ENCODE measurements around the gene CTTN.
A peak's percentile ranks its signal among the peaks of the same experiment; 100 is the strongest.
"Not testable (repeated sequence)": the region's sequence is repeated elsewhere in the genome, so short reads cannot be mapped to it uniquely, and the experiment has no call there.

Gene CTTN

GRCh38 chr11:70383664-70384565 is 14.4 kb upstream of the CTTN start:
- peak overlapping the region; percentile 36 for H3K27ac ChIP-seq (ENCODE audit: low read depth, low read length)
- H3K36me3 ChIP-seq (ENCODE audit: control insufficient read depth, insufficient read depth, low read length): peaks cover 6% of the 10 kb centered on the region
- H3K4me1 ChIP-seq (ENCODE audit: control insufficient read depth, insufficient read depth, low read length): peaks cover 13% of the 10 kb centered on the region
- no peaks in the 10 kb centered on the region for H3K27me3 ChIP-seq (ENCODE audit: control insufficient read depth, insufficient read depth, low read length)
- no peak overlapping the region for H3K9ac ChIP-seq (ENCODE audit: low read length)
- no peak overlapping the region for H3K4me3 ChIP-seq (ENCODE audit: low read length)

DNA sequence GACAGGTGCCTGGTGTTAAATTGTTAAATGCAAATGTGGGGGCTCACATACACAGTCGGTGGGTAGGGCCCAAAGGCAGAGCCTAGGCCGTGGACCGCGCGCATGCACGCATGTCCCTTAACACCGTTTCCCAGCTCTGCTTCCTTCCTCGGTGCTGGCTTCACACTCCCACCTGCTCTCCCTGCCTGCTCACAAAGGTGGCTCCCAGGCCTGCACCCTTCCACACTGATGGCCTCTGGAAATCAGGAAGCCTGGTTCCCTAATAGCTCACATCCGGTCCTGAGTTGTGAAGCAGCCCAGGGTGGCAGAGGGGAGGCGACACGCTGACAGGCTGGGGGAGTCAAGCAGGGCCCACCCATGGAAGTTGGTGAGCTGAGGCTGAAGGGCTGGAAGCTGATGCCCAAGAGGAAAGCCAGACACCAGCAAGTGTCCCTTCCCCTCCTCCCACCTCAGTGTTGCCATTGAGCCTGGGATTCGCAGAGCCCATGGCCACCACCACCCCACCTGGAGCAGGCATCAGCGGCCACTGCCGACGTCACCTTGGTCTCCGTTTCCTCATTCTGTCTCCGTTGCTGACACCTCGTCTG is 13.7 kb upstream of the CTTN start:
- H3K4me3 ChIP-seq (ENCODE audit: low read length): no peak overlapping the region
- peak overlapping the region; percentile 36 for H3K27ac ChIP-seq (ENCODE audit: low read depth, low read length)
- peaks cover 13% of the 10 kb centered on the region for H3K4me1 ChIP-seq (ENCODE audit: control insufficient read depth, insufficient read depth, low read length)
- no peak overlapping the region for H3K9ac ChIP-seq (ENCODE audit: low read length)
- no peaks in the 10 kb centered on the region for H3K27me3 ChIP-seq (ENCODE audit: control insufficient read depth, insufficient read depth, low read length)
- H3K36me3 ChIP-seq (ENCODE audit: control insufficient read depth, insufficient read depth, low read length): peaks cover 6% of the 10 kb centered on the region

- Histone ChIP-seq H3K27me3 (ENCODE audit: control insufficient read depth, insufficient read depth, low read length) (no peaks in the 10 kb centered on the region), H3K4me1 (ENCODE audit: control insufficient read depth, insufficient read depth, low read length) (peaks cover 7% of the 10 kb centered on the region), H3K27ac (ENCODE audit: low read depth, low read length) (no peak overlapping the region), H3K9ac (ENCODE audit: low read length) (no peak overlapping the region), H3K4me3 (ENCODE audit: low read length) (no peak overlapping the region), H3K36me3 (ENCODE audit: control insufficient read depth, insufficient read depth, low read length) (peaks cover 6% of the 10 kb centered on the region)
Observed at GRCh38 chr11:70387564-70387963, 10.8 kb upstream of the CTTN start.

DNA sequence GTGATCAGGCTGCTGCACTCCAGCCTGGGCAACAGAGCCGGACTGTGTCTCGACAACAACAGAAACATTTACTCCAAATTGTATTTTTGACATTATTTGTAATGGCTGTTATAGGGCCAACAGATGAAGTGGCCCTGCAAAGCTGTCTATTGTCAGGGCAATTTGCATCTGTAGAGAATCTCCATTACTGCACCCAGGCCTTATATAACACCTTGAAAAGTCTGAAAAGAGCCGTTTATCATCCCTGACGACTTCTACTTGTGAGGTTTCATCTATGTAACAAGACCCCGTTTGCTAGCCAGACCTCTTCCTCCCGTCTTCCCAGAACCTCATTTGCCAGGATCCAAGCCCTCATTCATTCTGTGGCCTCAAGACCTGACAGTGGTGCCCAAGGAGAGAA is 9.1 kb upstream of the CTTN start:
- H3K36me3 ChIP-seq (ENCODE audit: control insufficient read depth, insufficient read depth, low read length): no peaks in the 10 kb centered on the region
- H3K4me3 ChIP-seq (ENCODE audit: low read length): no peak overlapping the region
- H3K27ac ChIP-seq (ENCODE audit: low read depth, low read length): no peak overlapping the region
- H3K9ac ChIP-seq (ENCODE audit: low read length): no peak overlapping the region
- no peaks in the 10 kb centered on the region for H3K27me3 ChIP-seq (ENCODE audit: control insufficient read depth, insufficient read depth, low read length)
- no peaks in the 10 kb centered on the region for H3K4me1 ChIP-seq (ENCODE audit: control insufficient read depth, insufficient read depth, low read length)

GRCh38 chr11:70390882-70391281 is 7.4 kb upstream of the CTTN start:
- H3K4me1 ChIP-seq (ENCODE audit: control insufficient read depth, insufficient read depth, low read length); H3K27ac ChIP-seq (ENCODE audit: low read depth, low read length); H3K27me3 ChIP-seq (ENCODE audit: control insufficient read depth, insufficient read depth, low read length); H3K36me3 ChIP-seq (ENCODE audit: control insufficient read depth, insufficient read depth, low read length); H3K9ac ChIP-seq (ENCODE audit: low read length); H3K4me3 ChIP-seq (ENCODE audit: low read length): not testable (repeated sequence)

- no peaks in the 10 kb centered on the region for H3K36me3 ChIP-seq (ENCODE audit: control insufficient read depth, insufficient read depth, low read length)
- H3K27ac ChIP-seq (ENCODE audit: low read depth, low read length): no peak overlapping the region
- no peaks in the 10 kb centered on the region for H3K27me3 ChIP-seq (ENCODE audit: control insufficient read depth, insufficient read depth, low read length)
- H3K4me1 ChIP-seq (ENCODE audit: control insufficient read depth, insufficient read depth, low read length): peaks cover 1% of the 10 kb centered on the region
- no peak overlapping the region for H3K4me3 ChIP-seq (ENCODE audit: low read length)
- H3K9ac ChIP-seq (ENCODE audit: low read length): no peak overlapping the region
Observed at GRCh38 chr11:70394211-70394950, 3.9 kb upstream of the CTTN start.

DNA sequence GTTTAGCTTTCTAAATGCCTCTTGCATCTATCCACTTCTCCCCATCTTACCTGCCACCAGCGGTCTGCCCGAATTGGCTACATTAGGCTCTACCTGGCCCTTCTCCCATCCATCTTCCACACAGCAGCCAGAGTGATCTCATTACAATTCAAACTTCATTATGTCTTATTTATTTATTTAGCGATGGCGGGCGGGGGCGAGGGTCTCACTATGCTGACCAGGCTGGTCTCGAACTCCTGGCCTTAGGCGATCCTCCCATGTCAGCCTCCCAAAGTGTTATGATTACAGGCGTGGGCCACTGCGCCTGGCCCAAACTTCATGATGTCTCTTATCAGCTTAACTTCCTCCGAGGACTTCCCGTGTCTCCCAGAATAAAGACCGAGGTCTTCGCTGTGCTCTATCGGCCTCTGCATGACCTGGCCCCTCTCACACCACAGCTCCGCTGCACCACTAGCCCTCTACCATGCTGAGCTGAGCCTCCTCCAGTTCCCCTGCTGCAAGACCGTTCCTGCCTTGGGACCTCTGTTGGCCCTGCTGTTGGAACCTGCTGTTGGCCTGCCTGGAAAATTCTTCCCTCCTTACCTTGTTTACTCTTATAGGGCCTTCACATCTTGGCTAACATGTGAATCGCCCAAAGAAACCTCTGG is 870 bp upstream of the CTTN start:
- Histone ChIP-seq H3K36me3 (ENCODE audit: control insufficient read depth, insufficient read depth, low read length) (no peaks in the 10 kb centered on the region), H3K4me3 (ENCODE audit: low read length) (peak overlapping the region; percentile 77), H3K27ac (ENCODE audit: low read depth, low read length) (no peak overlapping the region), H3K27me3 (ENCODE audit: control insufficient read depth, insufficient read depth, low read length) (no peaks in the 10 kb centered on the region), H3K4me1 (ENCODE audit: control insufficient read depth, insufficient read depth, low read length) (peaks cover 16% of the 10 kb centered on the region), H3K9ac (ENCODE audit: low read length) (no peak overlapping the region)

DNA sequence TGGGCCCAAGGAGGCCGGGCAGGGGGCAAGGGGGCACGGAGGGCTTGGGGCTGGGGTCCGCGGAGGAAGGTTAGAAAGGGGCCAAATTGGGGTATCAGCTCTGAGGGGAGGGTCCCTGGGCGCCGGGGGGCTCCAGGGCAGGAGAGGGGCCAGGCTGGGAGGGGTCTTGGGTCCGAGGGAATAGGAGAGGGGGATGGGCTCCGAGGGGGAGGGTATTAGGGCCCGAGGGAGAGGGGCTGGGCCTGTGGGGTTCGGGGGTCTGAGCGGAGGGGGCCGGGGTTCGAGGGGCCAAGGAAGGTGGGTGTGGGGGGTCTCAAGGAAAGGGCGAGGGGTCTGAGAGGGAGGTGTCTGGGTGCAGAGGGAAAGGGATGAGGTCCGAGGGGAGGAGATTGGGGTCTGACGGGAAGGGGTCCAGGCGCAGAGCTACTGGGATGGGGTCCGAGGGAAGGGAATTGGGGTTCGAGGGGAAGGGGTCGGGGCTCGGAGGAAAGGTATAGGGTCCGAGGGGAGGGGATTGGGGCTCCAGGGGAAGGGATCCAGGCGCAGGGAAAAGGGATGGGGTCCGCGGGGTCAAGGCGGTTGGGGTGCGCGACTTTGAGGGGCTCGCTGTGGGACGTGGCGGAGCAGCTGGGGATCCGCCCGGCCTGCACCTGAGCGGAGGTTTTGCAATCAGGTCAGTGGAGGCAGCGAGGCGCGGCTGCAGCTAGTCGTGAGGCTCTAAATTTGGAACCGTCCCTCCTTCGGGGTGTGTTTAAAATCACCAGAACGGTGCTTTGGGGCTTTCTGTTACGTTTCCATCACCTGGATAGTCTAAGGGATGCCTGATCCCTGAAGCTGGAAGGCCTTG is 728 bp downstream of the CTTN start:
- H3K27ac ChIP-seq (ENCODE audit: low read depth, low read length): peak overlapping the region; percentile 81
- H3K4me3 ChIP-seq (ENCODE audit: low read length): peak overlapping the region; percentile 77
- H3K4me1 ChIP-seq (ENCODE audit: control insufficient read depth, insufficient read depth, low read length): peaks cover 16% of the 10 kb centered on the region
- peak overlapping the region; percentile 52 for H3K9ac ChIP-seq (ENCODE audit: low read length)
- H3K36me3 ChIP-seq (ENCODE audit: control insufficient read depth, insufficient read depth, low read length): no peaks in the 10 kb centered on the region
- no peaks in the 10 kb centered on the region for H3K27me3 ChIP-seq (ENCODE audit: control insufficient read depth, insufficient read depth, low read length)

DNA sequence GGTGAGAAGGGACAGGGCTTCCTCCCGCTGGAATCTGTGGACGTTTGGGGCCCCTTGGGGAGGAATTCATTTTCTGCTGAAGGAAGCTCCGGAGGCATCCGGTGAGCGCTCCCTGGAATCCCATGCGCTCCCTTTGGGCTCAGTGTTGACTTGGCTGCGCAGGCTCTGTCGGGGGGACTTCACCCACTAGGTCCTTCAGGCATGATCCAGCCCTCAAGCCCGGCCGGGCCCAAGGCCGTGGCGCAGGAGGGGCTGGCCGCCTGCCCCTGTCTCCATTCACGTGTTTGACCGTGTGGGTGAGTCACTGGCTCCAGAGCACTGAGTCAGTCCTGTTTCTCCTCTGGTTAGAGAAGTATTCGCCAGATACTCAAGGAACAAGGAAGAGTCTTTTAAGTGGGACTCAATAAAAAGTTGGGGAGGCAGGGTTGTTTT is 1.4 kb downstream of the CTTN start:
- Histone ChIP-seq H3K27ac (ENCODE audit: low read depth, low read length) (peak overlapping the region; percentile 81), H3K36me3 (ENCODE audit: control insufficient read depth, insufficient read depth, low read length) (no peaks in the 10 kb centered on the region), H3K4me1 (ENCODE audit: control insufficient read depth, insufficient read depth, low read length) (peaks cover 16% of the 10 kb centered on the region), H3K27me3 (ENCODE audit: control insufficient read depth, insufficient read depth, low read length) (no peaks in the 10 kb centered on the region), H3K4me3 (ENCODE audit: low read length) (peak overlapping the region; percentile 77), H3K9ac (ENCODE audit: low read length) (peak overlapping the region; percentile 52)

- Histone ChIP-seq H3K4me3 (ENCODE audit: low read length) (peak overlapping the region; percentile 77), H3K9ac (ENCODE audit: low read length) (no peak overlapping the region), H3K4me1 (ENCODE audit: control insufficient read depth, insufficient read depth, low read length) (peaks cover 16% of the 10 kb centered on the region), H3K27ac (ENCODE audit: low read depth, low read length) (peak overlapping the region; percentile 81), H3K27me3 (ENCODE audit: control insufficient read depth, insufficient read depth, low read length) (no peaks in the 10 kb centered on the region), H3K36me3 (ENCODE audit: control insufficient read depth, insufficient read depth, low read length) (peaks cover 2% of the 10 kb centered on the region)
Observed at GRCh38 chr11:70400643-70401042, 2.3 kb downstream of the CTTN start.

DNA sequence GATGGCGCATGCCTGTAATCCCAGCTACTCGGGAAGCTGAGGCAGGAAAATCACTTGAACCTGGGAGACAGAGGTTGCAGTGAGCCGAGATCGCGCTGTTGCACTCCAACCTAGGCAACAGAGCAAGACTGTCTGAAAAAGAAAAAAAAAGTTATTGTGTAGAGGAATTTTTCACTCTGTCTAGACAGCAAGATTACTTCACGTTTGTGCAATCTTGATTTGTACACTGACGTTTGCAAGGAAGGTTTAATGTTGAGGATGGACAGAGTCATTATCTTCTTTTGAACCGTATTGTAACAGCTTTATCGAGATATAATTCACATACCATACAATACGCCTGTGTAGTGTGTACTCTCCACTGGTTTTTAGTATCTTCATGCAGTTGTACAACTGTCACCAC is 3.7 kb downstream of the CTTN start:
- H3K27me3 ChIP-seq (ENCODE audit: control insufficient read depth, insufficient read depth, low read length): no peaks in the 10 kb centered on the region
- H3K9ac ChIP-seq (ENCODE audit: low read length): no peak overlapping the region
- H3K27ac ChIP-seq (ENCODE audit: low read depth, low read length): no peak overlapping the region
- H3K36me3 ChIP-seq (ENCODE audit: control insufficient read depth, insufficient read depth, low read length): peaks cover 2% of the 10 kb centered on the region
- H3K4me3 ChIP-seq (ENCODE audit: low read length): no peak overlapping the region
- H3K4me1 ChIP-seq (ENCODE audit: control insufficient read depth, insufficient read depth, low read length): peaks cover 16% of the 10 kb centered on the region

Data from rectal smooth muscle tissue (tissue), 1 donor.